KOPT-K1 (cell line): Measurements from ENCODE around the gene ATP6AP2.
"Not testable (repeated sequence)": the region's sequence is repeated elsewhere in the genome, so short reads cannot be mapped to it uniquely, and the experiment has no call there.

Experiments
- H3K27ac ChIP-seq: fragments of 200-600 bp; sonication (generic); 2 replicates; pipeline ENCODE4 v1.5.1; 2016; ENCODE audit warnings: antibody characterized with exemption, mild to moderate bottlenecking, low read depth, low read length; ENCODE audit not compliant: poor library complexity, severe bottlenecking
- H3K36me3 ChIP-seq: fragments of 200-600 bp; sonication (generic); 2 replicates; pipeline ENCODE4 v1.5.1; 2017; ENCODE audit warnings: antibody characterized with exemption, mild to moderate bottlenecking, low read length, moderate library complexity; ENCODE audit not compliant: insufficient read depth
- H3K9me3 ChIP-seq: fragments of 200-600 bp; sonication (generic); 2 replicates; pipeline ENCODE4 v1.5.1; 2017; ENCODE audit warnings: antibody characterized with exemption, low read length, mild to moderate bottlenecking; ENCODE audit not compliant: insufficient read depth, poor library complexity, severe bottlenecking

The ATP6AP2 gene

DNA sequence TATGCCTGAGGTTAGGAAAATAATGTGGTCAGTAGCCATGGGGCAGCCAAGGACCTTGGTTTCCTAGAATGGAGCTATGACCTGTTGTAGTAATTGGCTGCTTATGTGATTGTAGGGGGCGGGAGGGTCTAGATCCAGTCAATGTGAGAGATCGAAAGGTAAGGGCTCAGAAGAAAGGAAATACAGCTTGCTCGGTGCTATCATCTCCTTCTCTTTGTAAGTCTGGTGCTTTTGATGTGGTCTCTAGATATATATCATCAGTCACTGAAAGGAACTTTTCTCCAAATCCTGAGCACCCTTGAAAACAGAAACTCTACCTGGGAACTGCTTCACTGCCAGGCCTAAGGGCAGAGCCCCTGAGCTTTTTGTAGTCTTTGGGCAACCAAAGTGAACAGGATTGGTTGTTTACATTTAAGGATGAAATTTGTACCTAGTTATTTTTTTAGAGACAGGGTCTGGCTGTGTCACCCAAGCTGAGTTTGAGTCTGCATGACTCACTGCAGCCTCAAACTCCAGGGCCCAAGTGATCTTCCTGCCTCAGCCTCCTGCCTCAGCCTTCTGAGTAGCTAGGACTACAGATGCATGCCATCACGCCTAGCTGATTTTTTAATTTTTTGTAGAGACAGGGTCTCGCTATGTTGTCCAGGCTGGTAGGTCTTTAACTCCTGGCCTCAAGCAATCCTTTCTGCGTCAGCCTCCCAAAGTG lies 9.0 kb downstream of the ATP6AP2 start:
- H3K27ac ChIP-seq, H3K9me3 ChIP-seq: not testable (repeated sequence)
- peaks cover 38% of the 10 kb centered on the region for H3K36me3 ChIP-seq

DNA sequence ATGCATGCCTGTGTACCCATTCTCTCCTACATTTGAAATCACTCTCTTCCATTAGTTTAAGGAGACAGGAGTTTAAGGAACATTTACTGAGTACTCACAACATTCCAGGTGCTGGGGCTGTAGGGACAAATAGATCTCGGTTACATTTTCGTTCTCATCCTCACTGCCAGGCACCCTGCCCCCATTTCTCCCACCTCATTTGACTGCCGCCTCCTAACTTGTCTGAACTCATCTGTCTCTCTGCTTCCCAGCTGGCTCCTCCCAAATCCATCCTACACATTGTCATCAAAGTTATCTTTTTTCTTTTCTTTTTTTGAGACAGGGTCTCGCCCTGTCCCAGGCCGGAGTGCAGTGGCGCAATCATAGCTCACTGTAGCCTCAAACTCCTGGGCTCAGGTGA lies 22.7 kb downstream of the ATP6AP2 start:
- Histone ChIP-seq H3K36me3 (peaks cover 39% of the 10 kb centered on the region), H3K9me3 (no peaks in the 10 kb centered on the region), H3K27ac (no peak overlapping the region)

DNA sequence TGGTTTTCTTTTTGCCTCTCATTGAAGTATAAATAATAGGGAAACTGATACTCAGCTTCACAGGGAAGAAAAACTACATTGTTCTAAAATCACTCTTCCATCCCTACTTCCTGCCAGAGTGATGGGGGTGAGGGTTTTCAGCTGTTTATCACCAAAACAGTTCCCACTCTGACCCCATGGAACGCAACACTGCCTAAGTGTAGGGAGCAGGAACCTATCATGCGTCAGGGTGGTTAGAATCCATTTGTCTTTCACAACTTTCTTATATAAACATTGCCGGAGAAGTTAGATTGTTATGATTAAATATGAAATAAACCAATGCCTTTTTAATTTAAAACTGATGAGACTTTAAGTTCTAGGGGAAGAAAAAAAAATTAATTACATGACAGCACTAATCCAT lies 26.6 kb downstream of the ATP6AP2 start:
- Histone ChIP-seq H3K9me3 (no peaks in the 10 kb centered on the region), H3K36me3 (peaks cover 6% of the 10 kb centered on the region; the same call in 1 of the 2 replicates), H3K27ac (no peak overlapping the region)

DNA sequence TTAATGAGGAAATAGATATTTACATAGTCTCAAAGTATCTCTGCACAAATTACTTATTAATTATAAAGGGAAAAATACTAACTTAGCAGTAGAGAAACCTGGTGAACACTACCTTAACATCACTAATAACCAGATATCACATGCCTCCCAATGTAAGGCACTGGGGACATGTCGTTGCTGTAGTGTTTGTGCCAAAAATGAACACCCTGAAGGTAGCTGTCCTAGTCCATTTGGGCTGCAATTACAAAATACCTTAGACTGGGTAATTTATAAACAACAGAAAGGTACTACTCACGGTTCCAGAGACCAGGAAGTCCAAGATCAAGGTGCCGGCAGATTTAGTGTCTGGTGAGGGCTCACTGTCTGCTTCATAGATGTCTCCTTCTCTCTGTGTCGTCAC lies 31.7 kb downstream of the ATP6AP2 start:
- Histone ChIP-seq H3K36me3 (no peaks in the 10 kb centered on the region), H3K27ac (no peak overlapping the region), H3K9me3 (no peaks in the 10 kb centered on the region)

DNA sequence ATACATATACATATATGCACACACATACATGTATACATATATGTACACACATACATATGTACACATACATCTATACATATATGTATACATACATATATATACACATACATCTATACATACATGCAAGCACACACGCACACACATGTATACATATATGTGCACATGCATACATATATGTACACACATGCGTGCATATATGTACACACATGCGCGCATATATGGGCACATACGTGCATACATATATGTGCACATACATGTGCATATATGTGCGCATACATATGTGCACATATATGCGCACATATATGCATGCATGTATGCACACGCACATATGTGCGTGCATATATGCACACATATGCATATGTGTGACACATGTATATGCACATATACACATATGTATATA lies 35.2 kb downstream of the ATP6AP2 start:
- no peaks in the 10 kb centered on the region for H3K36me3 ChIP-seq
- H3K9me3 ChIP-seq, result no peaks in the 10 kb centered on the region
- H3K27ac ChIP-seq, result no peak overlapping the region

DNA sequence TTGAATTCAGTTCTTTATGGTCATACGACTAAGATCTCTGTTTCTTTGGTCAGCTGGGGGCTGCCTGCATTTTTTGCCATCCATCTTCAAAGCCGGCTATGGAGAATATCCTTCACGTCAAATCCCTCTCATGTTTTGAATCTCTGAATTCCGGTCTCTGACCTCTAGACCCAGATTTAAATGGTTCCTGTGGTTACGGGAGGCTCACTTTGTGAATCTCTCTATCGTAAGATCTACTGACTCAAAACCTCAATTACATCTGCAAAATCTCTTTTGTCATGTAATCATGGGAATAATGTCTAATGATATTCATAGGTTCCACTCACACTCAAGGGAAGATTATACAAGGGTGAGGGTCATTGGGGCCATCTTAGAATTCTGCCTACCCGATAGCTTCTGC lies 36.8 kb downstream of the ATP6AP2 start:
- H3K36me3 ChIP-seq, result no peaks in the 10 kb centered on the region
- H3K9me3 ChIP-seq, result no peaks in the 10 kb centered on the region
- H3K27ac ChIP-seq, result no peak overlapping the region

DNA sequence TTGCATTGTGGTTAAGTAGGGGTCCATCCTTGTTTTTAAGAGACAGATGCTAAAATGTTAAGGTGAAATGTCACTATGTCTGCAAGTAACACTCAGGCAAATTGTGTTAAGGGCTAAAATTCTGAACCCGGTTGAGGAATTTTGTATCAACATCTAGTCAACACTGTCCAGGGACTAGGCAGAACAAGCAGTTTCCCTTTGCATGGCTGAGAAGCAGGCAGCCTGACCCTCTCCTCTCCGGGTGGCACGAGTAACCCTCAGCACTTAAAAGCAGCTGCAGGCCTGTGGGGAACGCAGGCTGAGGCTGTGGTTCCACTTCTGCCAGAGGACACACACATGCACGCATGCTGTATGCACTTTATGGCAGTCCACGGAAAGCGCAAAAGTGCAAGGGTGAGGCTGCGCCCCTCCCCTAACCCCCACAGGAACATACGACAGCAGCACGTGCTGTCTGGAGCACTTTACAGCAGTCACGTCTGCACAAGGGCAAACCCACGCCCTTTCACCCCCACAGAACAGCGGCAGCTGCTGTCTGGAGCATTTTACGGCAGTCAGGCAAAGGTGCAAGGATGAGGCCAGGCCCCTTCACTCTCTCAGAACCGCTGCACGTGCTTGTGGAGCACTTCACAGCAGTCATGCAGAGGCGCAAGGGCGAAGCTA lies 41.8 kb downstream of the ATP6AP2 start:
- peaks cover 4% of the 10 kb centered on the region for H3K36me3 ChIP-seq
- no peaks in the 10 kb centered on the region for H3K9me3 ChIP-seq
- H3K27ac ChIP-seq, result no peak overlapping the region

DNA sequence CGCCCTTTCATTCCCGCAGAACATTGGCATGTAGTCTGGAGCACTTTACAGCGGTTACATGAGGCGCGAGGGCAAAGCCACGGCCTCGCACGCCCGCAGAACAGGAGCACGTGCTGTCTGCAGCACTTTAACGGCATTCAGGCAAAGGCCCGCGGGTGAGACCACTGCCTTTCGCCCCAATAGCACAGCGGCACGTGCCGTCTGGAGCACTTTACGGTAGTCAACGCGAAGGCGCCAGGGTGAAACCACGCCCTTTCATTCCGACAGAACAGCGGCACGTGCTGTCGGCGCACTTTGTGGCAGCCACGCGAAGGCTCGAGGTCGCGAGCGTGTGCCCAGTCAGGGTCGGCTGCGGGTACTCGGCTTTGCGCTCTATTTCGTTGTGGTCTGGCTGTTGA lies 42.4 kb downstream of the ATP6AP2 start, which contains the start of gene MPC1L:
Gene MPC1L, plus strand, starts transcription at position 290 of the 398 bp plus-strand sequence. CDS start 138 bp downstream, outside the sequence.
- H3K9me3 ChIP-seq, result no peaks in the 10 kb centered on the region
- no peak within 1 kb of the TSS for H3K27ac ChIP-seq
- peaks cover 10% of the 10 kb centered on the region for H3K36me3 ChIP-seq

DNA sequence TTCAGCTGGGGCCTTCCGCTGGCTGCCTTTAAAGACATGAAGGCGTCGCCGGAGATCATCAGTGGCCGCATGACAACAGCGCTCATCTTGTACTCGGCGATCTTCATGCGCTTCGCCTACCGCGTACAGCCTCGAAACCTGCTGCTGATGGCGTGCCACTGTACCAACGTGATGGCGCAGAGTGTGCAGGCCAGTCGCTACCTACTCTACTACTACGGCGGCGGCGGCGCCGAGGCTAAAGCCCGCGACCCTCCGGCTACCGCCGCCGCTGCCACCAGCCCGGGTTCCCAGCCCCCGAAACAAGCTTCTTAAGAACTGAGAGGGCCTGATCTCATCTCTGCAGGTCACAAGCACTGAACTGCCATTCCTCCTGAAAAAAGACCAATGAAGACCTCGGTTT lies 42.9 kb downstream of the ATP6AP2 start:
- Histone ChIP-seq H3K27ac (no peak overlapping the region), H3K9me3 (no peaks in the 10 kb centered on the region), H3K36me3 (peaks cover 15% of the 10 kb centered on the region)

DNA sequence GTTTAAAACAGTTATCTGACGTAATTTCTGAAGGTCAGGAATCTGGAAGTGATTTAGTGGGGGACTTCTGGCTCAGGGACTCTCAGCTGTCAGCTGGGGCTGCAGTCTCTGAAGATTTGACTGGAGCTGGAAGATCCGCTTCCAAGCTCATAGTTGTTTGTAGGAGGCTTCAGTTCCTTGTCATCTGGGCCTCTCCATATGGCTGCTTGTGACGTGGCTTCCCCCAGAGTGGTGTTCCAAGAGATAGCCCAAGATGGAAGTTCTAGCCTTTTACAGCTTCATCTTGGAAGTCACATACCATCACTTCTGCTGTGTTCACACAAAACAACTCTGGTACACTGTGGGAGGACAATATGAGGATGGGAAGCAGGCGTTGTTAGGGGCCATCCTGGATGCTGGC lies 44.5 kb downstream of the ATP6AP2 start:
- no peaks in the 10 kb centered on the region for H3K9me3 ChIP-seq
- no peak overlapping the region for H3K27ac ChIP-seq
- peaks cover 31% of the 10 kb centered on the region for H3K36me3 ChIP-seq

DNA sequence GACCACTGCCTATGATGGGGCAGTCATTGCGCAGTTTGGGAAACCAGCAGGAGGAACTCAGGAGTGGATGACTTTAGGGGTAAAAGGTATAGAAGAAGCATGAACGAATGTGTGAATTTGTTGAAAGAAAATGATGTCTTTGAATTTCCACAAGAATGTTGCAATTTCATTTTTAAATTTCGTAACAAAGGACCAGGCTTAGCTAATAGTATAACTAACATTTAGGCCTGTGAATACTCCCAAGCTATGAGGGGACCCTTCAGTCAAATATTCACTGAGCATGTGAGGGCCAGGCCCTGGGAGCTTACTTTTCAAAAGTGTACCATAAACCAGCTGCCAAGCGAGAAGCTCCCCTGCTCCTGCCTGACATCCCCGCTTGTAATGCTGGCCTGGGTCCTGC lies 47.7 kb downstream of the ATP6AP2 start:
- Histone ChIP-seq H3K27ac (no peak overlapping the region), H3K9me3 (no peaks in the 10 kb centered on the region), H3K36me3 (peaks cover 61% of the 10 kb centered on the region)

DNA sequence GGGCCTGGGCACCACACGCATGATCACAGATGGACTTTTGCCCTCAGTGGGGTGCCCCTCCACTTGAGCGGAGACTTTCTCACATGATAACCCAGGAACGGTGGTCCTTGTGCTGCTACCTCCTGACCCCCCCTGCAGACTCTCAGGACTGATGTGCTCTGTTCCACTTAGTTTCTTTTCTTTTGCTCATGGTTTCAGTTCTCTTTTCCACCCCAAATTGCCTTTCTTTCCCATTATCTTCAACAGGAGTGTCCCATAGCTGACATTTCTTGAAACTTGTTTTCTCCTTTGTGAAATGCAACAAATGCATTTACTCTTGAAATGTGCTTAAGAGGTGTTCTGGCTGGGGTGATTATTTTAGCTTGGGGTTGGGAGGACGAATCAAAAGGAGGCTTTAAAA lies 51.4 kb downstream of the ATP6AP2 start:
- Histone ChIP-seq H3K27ac (no peak overlapping the region), H3K9me3 (no peaks in the 10 kb centered on the region), H3K36me3 (peaks cover 97% of the 10 kb centered on the region)

DNA sequence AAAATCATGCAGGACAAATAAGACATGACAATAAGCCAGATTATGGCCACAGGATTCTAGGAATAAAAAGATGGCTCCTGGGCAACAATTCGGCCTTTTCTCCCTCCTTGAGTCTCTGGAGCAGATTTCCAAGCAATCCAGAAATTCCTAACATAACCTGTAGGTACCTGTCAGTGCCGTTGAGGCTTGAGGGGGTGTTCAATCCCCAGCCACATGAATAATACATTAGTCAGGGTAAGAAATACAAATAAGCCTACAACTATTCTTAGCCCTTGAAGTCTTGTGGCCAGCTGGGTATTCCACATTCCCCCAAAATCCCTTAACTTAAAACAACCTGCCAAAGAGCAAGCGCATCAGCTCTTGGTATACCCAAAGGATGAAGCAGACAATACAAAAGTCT lies 56.9 kb downstream of the ATP6AP2 start:
- Histone ChIP-seq H3K27ac (no peak overlapping the region), H3K9me3 (no peaks in the 10 kb centered on the region), H3K36me3 (peaks cover 98% of the 10 kb centered on the region)

DNA sequence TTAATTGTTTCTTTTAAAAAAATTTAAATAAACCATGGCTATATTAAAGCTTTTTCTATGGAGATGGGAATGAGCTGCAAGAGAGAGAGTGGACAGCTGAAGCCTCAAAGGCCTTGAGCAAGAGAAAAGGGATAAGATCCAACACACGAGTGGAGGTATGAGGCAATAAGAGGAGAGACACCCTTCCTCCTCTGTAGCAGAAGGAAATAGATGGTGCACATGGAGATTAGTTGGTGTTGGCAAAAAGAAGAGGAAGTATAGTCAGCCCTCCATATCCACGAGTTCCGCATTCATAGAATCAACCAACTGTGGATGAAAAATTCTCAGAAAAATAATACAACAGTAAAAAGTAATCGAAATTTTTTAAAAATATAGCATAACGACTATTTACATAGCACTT lies 63.4 kb downstream of the ATP6AP2 start:
- peak overlapping the region; percentile 92 for H3K27ac ChIP-seq
- no peaks in the 10 kb centered on the region for H3K9me3 ChIP-seq
- H3K36me3 ChIP-seq, result peaks cover 36% of the 10 kb centered on the region

DNA sequence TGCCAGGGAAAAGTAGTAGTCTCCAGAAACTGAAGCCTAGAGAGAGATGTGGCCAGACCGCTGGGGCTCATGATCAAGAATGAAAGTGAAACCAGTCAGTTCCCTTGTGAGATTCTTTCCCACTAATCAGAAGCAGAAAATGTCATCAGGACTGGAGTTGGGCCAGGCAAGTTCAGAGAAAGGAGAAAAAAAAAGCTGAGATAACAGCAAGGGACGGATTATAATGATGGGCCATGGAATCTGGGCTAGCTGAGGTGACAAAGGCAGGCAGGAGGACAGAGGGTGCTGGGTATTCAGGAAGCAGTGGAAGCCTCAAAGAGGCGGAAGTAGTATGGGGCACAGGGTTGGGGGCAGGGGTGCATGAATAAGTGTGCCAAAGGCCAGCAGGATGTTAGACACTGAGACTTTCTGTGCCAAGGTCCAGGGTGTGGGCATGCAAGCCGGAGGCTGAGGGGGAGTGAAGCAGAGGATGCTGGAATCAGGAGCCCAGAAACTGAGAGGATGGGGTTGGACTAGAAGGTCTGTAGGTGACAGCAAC lies 64.1 kb downstream of the ATP6AP2 start:
- Histone ChIP-seq H3K9me3 (no peaks in the 10 kb centered on the region), H3K27ac (peak overlapping the region; percentile 92), H3K36me3 (peaks cover 29% of the 10 kb centered on the region)
